SK-N-SH (cell line): ENCODE results near the gene MRC1. TPM values are rescaled to one million over a fixed set of nuclear protein-coding genes. Genes with fewer than 3 reads are reported as not detected.

Source experiments
- CTCF ChIA-PET: fragments of 300-600, 350-600 bp; formaldehyde crosslinking; extraction: SDS; loops from one replicate; lab custom pipeline; 2021; lab: Yijun Ruan, JAX
- POLR2A ChIA-PET: fragments of 350-600 bp; sonication (Branson Sonifier 250); formaldehyde crosslinking; extraction: SDS; loops from one replicate; lab custom pipeline; 2020; ENCODE audit warnings: antibody characterized with exemption, inconsistent platforms; lab: Yijun Ruan, JAX
- DNase-seq: peaks from one replicate; pipeline ENCODE4 v3.0.0; 2012
- H2AFZ ChIP-seq: fragments of 200-600 bp; sonication (generic); 2 replicates; pipeline ENCODE4 v1.8.1; 2016; ENCODE audit warnings: antibody characterized with exemption, mild to moderate bottlenecking, low read depth
- H3F3A ChIP-seq: fragments of 200-600 bp; sonication (generic); replicated peaks from 2 replicates; pipeline ENCODE3; 2016; ENCODE audit warnings: antibody characterized with exemption, mild to moderate bottlenecking; ENCODE audit not compliant: insufficient read depth
- H3K27ac ChIP-seq, 2 experiments: fragments of 200-500 bp in 1 of 2; fragments of 200-600 bp in 1 of 2; sonication (Bioruptor generic) in 1 of 2; sonication (generic), shearing (Covaris generic) in 1 of 2; 2 replicates each; pipeline versions ENCODE4 v1.5.1 to v1.6.1; 2014 to 2016; ENCODE audit warnings: low read depth in 2 of 2, inconsistent platforms in 1 of 2, low read length in 1 of 2, mild to moderate bottlenecking in 1 of 2, mixed read lengths in 1 of 2
- H3K27me3 ChIP-seq: fragments of 200-600 bp; sonication (generic), shearing (Covaris generic); 2 replicates; pipeline ENCODE4 v1.6.1; 2016; ENCODE audit warnings: mixed run types; ENCODE audit not compliant: insufficient read depth
- H3K36me3 ChIP-seq, 2 experiments: fragments of 200-500 bp in 1 of 2; fragments of 200-600 bp in 1 of 2; sonication (Bioruptor generic) in 1 of 2; sonication (generic) in 1 of 2; replicated peaks in 1 of 2; 2 replicates each; pipeline versions ENCODE3 to v1.5.1; 2014 to 2016; ENCODE audit warnings: low read length in 1 of 2, mild to moderate bottlenecking in 1 of 2; ENCODE audit not compliant: insufficient read depth in 2 of 2, control insufficient read depth in 1 of 2
- H3K4me1 ChIP-seq, 2 experiments: fragments of 200-500 bp in 1 of 2; fragments of 200-600 bp in 1 of 2; sonication (Bioruptor generic) in 1 of 2; sonication (generic), shearing (Covaris generic) in 1 of 2; 2 replicates each; pipeline versions ENCODE4 v1.5.1 to v1.6.1; 2014 to 2016; ENCODE audit warnings: low read depth in 1 of 2, low read length in 1 of 2, mixed run types in 1 of 2; ENCODE audit not compliant: insufficient read depth in 2 of 2, control insufficient read depth in 1 of 2
- H3K4me2 ChIP-seq: fragments of 200-600 bp; sonication (generic), shearing (Covaris generic); 2 replicates; pipeline ENCODE4 v1.6.1; 2017; ENCODE audit warnings: mixed run types
- H3K4me3 ChIP-seq, 2 experiments: fragments of 200-500 bp in 1 of 2; fragments of 200-600 bp in 1 of 2; sonication (Bioruptor generic) in 1 of 2; sonication (generic), shearing (Covaris generic) in 1 of 2; 2 replicates each; pipeline versions ENCODE4 v1.5.1 to v1.8.1; 2014 to 2016; ENCODE audit warnings: low read depth in 2 of 2, inconsistent platforms in 1 of 2, low read length in 1 of 2, mild to moderate bottlenecking in 1 of 2, mixed read lengths in 1 of 2, moderate library complexity in 1 of 2
- H3K79me2 ChIP-seq: fragments of 200-600 bp; sonication (generic); 2 replicates; pipeline ENCODE4 v1.8.1; 2017; ENCODE audit warnings: mild to moderate bottlenecking; ENCODE audit not compliant: insufficient read depth
- H3K9ac ChIP-seq: fragments of 200-600 bp; sonication (generic); 2 replicates; pipeline ENCODE4 v1.6.1; 2017; ENCODE audit warnings: mixed run types
- H3K9me2 ChIP-seq: fragments of 200-600 bp; sonication (generic); 2 replicates; pipeline ENCODE4 v1.6.1; 2017; ENCODE audit warnings: mixed run types
- H3K9me3 ChIP-seq: fragments of 200-600 bp; sonication (generic); 2 replicates; pipeline ENCODE4 v1.6.1; 2017; ENCODE audit warnings: mixed run types, mild to moderate bottlenecking, moderate library complexity
- H4K20me1 ChIP-seq: fragments of 200-600 bp; sonication (generic); 2 replicates; pipeline ENCODE4 v1.6.1; 2017; ENCODE audit warnings: mild to moderate bottlenecking, mixed run types; ENCODE audit not compliant: insufficient read depth
- CHD2 ChIP-seq: fragments of 150-350 bp; IDR thresholded peaks from 2 replicates; pipeline ENCODE4 v1.6.1; 2018; ENCODE audit warnings: low read length; ENCODE audit not compliant: partially characterized antibody
- ELF1 ChIP-seq: IDR thresholded peaks from 2 replicates; pipeline ENCODE4 v1.4.0; 2012
- EP300 ChIP-seq, 2 experiments: IDR thresholded peaks; 2 replicates each; pipeline versions ENCODE4 v1.4.0 to v1.6.1; 2012; ENCODE audit warnings: borderline replicate concordance in 1 of 2, low read depth in 1 of 2, low read length in 1 of 2
- FOSL2 ChIP-seq: IDR thresholded peaks from 2 replicates; pipeline ENCODE4 v1.4.0; 2012; ENCODE audit warnings: low read depth, mild to moderate bottlenecking, moderate library complexity, borderline replicate concordance
- FOXJ3 ChIP-seq: sonication (generic); formaldehyde crosslinking; IDR thresholded peaks from 2 replicates; pipeline ENCODE4 v1.5.1; 2020; ENCODE audit warnings: mild to moderate bottlenecking, missing genetic modification reagents
- FOXM1 ChIP-seq: IDR thresholded peaks from 2 replicates; pipeline ENCODE4 v1.4.0; 2012; ENCODE audit warnings: low read depth, mild to moderate bottlenecking
- JUND ChIP-seq: IDR thresholded peaks from 2 replicates; pipeline ENCODE4 v1.4.0; 2012
- MAX ChIP-seq: IDR thresholded peaks from 2 replicates; pipeline ENCODE4 v1.4.0; 2012; ENCODE audit warnings: low read depth
- MEF2A ChIP-seq: IDR thresholded peaks from 2 replicates; pipeline ENCODE4 v1.4.0; 2012; ENCODE audit warnings: low read depth, borderline replicate concordance
- MXI1 ChIP-seq: IDR thresholded peaks from 2 replicates; pipeline ENCODE4 v1.6.1; 2012; ENCODE audit warnings: mild to moderate bottlenecking, low read depth, low read length, improper control_type of control experiment
- RCOR1 ChIP-seq: fragments of 150-350 bp; IDR thresholded peaks from 2 replicates; pipeline ENCODE4 v1.6.1; 2017; ENCODE audit warnings: antibody characterized with exemption, low read length
- RXRA ChIP-seq: IDR thresholded peaks from 2 replicates; pipeline ENCODE4 v1.4.0; 2012; ENCODE audit warnings: low read depth, mild to moderate bottlenecking, borderline replicate concordance
- SIN3A ChIP-seq: IDR thresholded peaks from 2 replicates; pipeline ENCODE4 v1.6.1; 2012; ENCODE audit warnings: low read depth, mild to moderate bottlenecking, low read length, moderate library complexity, borderline replicate concordance
- TAF1 ChIP-seq: IDR thresholded peaks from 2 replicates; pipeline ENCODE4 v1.6.1; 2012; ENCODE audit warnings: low read depth, mild to moderate bottlenecking, low read length, moderate library complexity, borderline replicate concordance
- TEAD4 ChIP-seq: IDR thresholded peaks from 2 replicates; pipeline ENCODE4 v1.4.0; 2012; ENCODE audit warnings: mild to moderate bottlenecking, borderline replicate concordance; ENCODE audit not compliant: insufficient read depth
- USF2 ChIP-seq: fragments of 150-350 bp; IDR thresholded peaks from 2 replicates; pipeline ENCODE4 v1.6.1; 2017; ENCODE audit warnings: antibody characterized with exemption, low read length, low read depth, borderline replicate concordance
- WGBS: methylation state at CpG from one replicate; pipeline ENCODE4 v1.1.6; 2017; ENCODE audit warnings: low lambda C conversion rate; 5-methylcytosine and 5-hydroxymethylcytosine counted together
- polyA plus RNA-seq, 3 experiments: library from polyadenylated mRNA; depleted of rRNA; stranded (reverse); fragments of >200 nt; gene quantifications; 2 replicates each; pipeline ENCODE4 v1.2.3, GENCODE V29; 2012
- TF ChIP-seq, protein P1 (sequence below): fragments of 150-350 bp; IDR thresholded peaks from 2 replicates; pipeline ENCODE4 v1.6.1; 2016; ENCODE audit warnings: mild to moderate bottlenecking, low read depth, low read length
- TF ChIP-seq, protein P2 (sequence below): IDR thresholded peaks from 2 replicates; pipeline ENCODE4 v1.4.0; 2012; ENCODE audit warnings: low read depth, borderline replicate concordance
- TF ChIP-seq, protein P3 (sequence below): IDR thresholded peaks from 2 replicates; pipeline ENCODE4; 2012
- TF ChIP-seq, protein P4 (sequence below): fragments of 200-600 bp; sonication (generic); IDR thresholded peaks from 2 replicates; pipeline ENCODE4 v1.6.1; 2017; ENCODE audit warnings: antibody characterized with exemption, mild to moderate bottlenecking, moderate library complexity

Gene MRC1
- polyA plus RNA-seq, 1 of the 3 experiments (the other 2 are of a cell fraction), result not detected

DNA sequence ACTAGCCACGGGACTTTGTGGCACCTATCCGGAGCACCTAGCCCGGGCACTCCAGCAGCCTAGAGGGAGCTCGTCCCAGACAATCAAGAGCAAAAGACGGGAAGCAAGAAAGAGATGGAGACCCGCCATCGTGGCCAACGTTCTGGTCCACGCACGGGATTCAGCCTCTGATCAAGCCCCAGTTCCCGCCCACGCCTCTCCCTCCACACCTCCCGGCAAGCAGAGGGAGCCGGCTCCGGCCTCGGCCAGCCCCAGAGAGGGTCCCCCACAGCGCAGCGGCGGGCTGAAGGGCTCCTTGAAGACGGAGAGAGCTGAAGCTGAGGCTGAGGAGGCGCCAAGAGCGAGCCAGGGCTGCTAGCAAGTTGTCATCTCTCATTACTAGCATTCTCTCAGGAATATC, 141.6 kb downstream of the MRC1 start:
- H3F3A ChIP-seq, result no peaks in the 10 kb centered on the region
- TF ChIP-seq TEAD4 (no peak), MEF2A (no peak), MXI1 (no peak), EP300 (IDR thresholded peaks at IDR 0.05; ENCODE audit: borderline replicate concordance in 1 of 2, low read depth in 1 of 2, low read length in 1 of 2) (no peak), RXRA (no peak)
- TF ChIP-seq, protein P1, sequence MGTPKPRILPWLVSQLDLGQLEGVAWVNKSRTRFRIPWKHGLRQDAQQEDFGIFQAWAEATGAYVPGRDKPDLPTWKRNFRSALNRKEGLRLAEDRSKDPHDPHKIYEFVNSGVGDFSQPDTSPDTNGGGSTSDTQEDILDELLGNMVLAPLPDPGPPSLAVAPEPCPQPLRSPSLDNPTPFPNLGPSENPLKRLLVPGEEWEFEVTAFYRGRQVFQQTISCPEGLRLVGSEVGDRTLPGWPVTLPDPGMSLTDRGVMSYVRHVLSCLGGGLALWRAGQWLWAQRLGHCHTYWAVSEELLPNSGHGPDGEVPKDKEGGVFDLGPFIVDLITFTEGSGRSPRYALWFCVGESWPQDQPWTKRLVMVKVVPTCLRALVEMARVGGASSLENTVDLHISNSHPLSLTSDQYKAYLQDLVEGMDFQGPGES, result no peak
- TF ChIP-seq, all 33 proteins: peak for 0
- ChIA-PET POLR2A (no interaction called here), CTCF (no interaction called here)
- 91% methylated on average over 14 of the region's 22 CpGs for WGBS
- no peak overlapping the region for H2AFZ ChIP-seq
- no peak overlapping the region for H3K9ac ChIP-seq
- H3K4me1 ChIP-seq, result no peaks in the 10 kb centered on the region
- no peaks in the 10 kb centered on the region for H3K36me3 ChIP-seq
- no peaks in the 10 kb centered on the region for H3K27me3 ChIP-seq
- no peaks in the 10 kb centered on the region for H3K79me2 ChIP-seq
- no peaks in the 10 kb centered on the region for H3K9me2 ChIP-seq
- H4K20me1 ChIP-seq, result no peaks in the 10 kb centered on the region
- no peak overlapping the region for H3K4me2 ChIP-seq
- DNase-seq, result no peak
- no peak overlapping the region for H3K27ac ChIP-seq
- no peak overlapping the region for H3K4me3 ChIP-seq
- H3K9me3 ChIP-seq, result no peaks in the 10 kb centered on the region

- H3K4me1 ChIP-seq, result no peaks in the 10 kb centered on the region
- ChIA-PET CTCF (no interaction called here), POLR2A (no interaction called here)
- 28% methylated on average over 3 of the region's 3 CpGs for WGBS
- DNase-seq, result no peak
- no peaks in the 10 kb centered on the region for H3K79me2 ChIP-seq
- no peaks in the 10 kb centered on the region for H4K20me1 ChIP-seq
- H2AFZ ChIP-seq, result no peak within 1 kb of the TSS
- H3K4me3 ChIP-seq, result no peak within 1 kb of the TSS
- no peaks in the 10 kb centered on the region for H3K9me2 ChIP-seq
- TF ChIP-seq SIN3A (no peak), JUND (no peak), FOXJ3 (CRISPR knock-in tag) (no peak), MXI1 (no peak), CHD2 (no peak), FOSL2 (no peak), TEAD4 (no peak), RCOR1 (no peak), USF2 (no peak), MAX (no peak), ELF1 (no peak), EP300 (IDR thresholded peaks at IDR 0.05; ENCODE audit: borderline replicate concordance in 1 of 2, low read depth in 1 of 2, low read length in 1 of 2) (no peak), FOXM1 (no peak), TAF1 (no peak)
- TF ChIP-seq, protein P2, sequence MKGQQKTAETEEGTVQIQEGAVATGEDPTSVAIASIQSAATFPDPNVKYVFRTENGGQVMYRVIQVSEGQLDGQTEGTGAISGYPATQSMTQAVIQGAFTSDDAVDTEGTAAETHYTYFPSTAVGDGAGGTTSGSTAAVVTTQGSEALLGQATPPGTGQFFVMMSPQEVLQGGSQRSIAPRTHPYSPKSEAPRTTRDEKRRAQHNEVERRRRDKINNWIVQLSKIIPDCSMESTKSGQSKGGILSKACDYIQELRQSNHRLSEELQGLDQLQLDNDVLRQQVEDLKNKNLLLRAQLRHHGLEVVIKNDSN, result no peak
- TF ChIP-seq, protein P1, result no peak
- TF ChIP-seq, protein P3, sequence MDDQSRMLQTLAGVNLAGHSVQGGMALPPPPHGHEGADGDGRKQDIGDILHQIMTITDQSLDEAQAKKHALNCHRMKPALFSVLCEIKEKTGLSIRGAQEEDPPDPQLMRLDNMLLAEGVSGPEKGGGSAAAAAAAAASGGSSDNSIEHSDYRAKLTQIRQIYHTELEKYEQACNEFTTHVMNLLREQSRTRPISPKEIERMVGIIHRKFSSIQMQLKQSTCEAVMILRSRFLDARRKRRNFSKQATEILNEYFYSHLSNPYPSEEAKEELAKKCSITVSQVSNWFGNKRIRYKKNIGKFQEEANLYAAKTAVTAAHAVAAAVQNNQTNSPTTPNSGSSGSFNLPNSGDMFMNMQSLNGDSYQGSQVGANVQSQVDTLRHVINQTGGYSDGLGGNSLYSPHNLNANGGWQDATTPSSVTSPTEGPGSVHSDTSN, result no peak
- TF ChIP-seq, protein P4, sequence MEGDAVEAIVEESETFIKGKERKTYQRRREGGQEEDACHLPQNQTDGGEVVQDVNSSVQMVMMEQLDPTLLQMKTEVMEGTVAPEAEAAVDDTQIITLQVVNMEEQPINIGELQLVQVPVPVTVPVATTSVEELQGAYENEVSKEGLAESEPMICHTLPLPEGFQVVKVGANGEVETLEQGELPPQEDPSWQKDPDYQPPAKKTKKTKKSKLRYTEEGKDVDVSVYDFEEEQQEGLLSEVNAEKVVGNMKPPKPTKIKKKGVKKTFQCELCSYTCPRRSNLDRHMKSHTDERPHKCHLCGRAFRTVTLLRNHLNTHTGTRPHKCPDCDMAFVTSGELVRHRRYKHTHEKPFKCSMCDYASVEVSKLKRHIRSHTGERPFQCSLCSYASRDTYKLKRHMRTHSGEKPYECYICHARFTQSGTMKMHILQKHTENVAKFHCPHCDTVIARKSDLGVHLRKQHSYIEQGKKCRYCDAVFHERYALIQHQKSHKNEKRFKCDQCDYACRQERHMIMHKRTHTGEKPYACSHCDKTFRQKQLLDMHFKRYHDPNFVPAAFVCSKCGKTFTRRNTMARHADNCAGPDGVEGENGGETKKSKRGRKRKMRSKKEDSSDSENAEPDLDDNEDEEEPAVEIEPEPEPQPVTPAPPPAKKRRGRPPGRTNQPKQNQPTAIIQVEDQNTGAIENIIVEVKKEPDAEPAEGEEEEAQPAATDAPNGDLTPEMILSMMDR, result no peak
- H3K36me3 ChIP-seq, result no peaks in the 10 kb centered on the region
- no peak within 1 kb of the TSS for H3K9ac ChIP-seq
- no peaks in the 10 kb centered on the region for H3K27me3 ChIP-seq
- H3K4me2 ChIP-seq, result no peak within 1 kb of the TSS
- no peaks in the 10 kb centered on the region for H3F3A ChIP-seq
- no peak within 1 kb of the TSS for H3K27ac ChIP-seq
- H3K9me3 ChIP-seq, result no peaks in the 10 kb centered on the region
These were observed 142.8 kb downstream of the MRC1 start, which contains the start of gene SLC39A12 for GRCh38 chr10:17951868-17952371. Gene SLC39A12, plus strand, starts transcription at chr10:17951918. Its CDS starts 1,359 bp downstream, at chr10:17953277.
